ENCODE measurements around the gene PPP1R7.

The PPP1R7 gene

GRCh38 chr2:241232736-241233575 is 82.7 kb downstream of the PPP1R7 start:
- Histone ChIP-seq H3K27me3 (ENCODE audit: insufficient read depth, low read depth, severe bottlenecking) (no peaks in the 10 kb centered on the region), H3K4me3 (ENCODE audit: low read depth, low read length) (no peak overlapping the region), H3K27ac (no peak overlapping the region), H3K9me3 (ENCODE audit: severe bottlenecking) (no peaks in the 10 kb centered on the region), H3K36me3 (peaks cover 96% of the 10 kb centered on the region)
- no peak for DNase-seq
- TF ChIP-seq, protein P1, sequence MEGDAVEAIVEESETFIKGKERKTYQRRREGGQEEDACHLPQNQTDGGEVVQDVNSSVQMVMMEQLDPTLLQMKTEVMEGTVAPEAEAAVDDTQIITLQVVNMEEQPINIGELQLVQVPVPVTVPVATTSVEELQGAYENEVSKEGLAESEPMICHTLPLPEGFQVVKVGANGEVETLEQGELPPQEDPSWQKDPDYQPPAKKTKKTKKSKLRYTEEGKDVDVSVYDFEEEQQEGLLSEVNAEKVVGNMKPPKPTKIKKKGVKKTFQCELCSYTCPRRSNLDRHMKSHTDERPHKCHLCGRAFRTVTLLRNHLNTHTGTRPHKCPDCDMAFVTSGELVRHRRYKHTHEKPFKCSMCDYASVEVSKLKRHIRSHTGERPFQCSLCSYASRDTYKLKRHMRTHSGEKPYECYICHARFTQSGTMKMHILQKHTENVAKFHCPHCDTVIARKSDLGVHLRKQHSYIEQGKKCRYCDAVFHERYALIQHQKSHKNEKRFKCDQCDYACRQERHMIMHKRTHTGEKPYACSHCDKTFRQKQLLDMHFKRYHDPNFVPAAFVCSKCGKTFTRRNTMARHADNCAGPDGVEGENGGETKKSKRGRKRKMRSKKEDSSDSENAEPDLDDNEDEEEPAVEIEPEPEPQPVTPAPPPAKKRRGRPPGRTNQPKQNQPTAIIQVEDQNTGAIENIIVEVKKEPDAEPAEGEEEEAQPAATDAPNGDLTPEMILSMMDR (IDR thresholded peaks at IDR 0.05; ENCODE audit: low read depth, low read length): no peak

Data from WERI-Rb-1 (cell line).